GM11168 (cell line): ENCODE data around the gene SMIM41.

Experiments
- in situ Hi-C: fragments of 300-500 bp; cut with MboI; formaldehyde crosslinking; loops from one replicate; pipeline ENCODE4 v1.12.0; 2022; ENCODE audit warnings: low sequenced_read_pairs; ENCODE audit not compliant: unreplicated experiment

SMIM41 gene

DNA sequence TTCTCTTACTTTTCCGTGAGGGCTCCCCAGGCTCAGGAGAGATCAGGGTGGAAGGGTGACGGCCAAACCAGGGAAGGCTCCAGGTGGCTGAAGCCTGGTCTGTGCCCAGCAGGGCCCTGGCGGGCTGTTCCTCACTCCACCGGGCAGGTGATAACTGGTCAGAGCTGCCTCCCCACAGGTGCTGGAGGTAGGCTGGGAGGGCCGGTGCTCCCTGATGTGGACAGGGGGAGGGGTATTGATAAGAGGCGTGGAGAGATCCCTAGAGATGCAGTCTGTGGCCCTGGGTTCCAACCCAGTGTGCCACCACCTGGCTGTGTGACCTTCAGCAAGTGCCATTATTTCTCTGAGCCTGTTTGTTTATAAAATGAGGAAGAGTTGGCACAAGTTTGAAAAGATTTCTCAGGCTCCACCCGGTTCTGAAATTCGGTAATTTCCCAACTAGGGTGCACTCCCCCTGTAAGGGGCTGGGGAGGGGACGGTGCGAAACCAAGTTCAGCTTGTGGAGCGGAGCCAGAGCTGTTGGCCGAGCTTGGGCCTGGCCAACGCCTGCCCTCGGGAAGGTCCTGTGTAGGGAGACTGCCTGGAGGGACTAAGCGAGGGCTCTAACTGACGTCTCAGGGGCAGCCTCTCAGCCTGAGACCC, 29.3 kb upstream of the SMIM41 start:
- in situ Hi-C loops = no loop called here

DNA sequence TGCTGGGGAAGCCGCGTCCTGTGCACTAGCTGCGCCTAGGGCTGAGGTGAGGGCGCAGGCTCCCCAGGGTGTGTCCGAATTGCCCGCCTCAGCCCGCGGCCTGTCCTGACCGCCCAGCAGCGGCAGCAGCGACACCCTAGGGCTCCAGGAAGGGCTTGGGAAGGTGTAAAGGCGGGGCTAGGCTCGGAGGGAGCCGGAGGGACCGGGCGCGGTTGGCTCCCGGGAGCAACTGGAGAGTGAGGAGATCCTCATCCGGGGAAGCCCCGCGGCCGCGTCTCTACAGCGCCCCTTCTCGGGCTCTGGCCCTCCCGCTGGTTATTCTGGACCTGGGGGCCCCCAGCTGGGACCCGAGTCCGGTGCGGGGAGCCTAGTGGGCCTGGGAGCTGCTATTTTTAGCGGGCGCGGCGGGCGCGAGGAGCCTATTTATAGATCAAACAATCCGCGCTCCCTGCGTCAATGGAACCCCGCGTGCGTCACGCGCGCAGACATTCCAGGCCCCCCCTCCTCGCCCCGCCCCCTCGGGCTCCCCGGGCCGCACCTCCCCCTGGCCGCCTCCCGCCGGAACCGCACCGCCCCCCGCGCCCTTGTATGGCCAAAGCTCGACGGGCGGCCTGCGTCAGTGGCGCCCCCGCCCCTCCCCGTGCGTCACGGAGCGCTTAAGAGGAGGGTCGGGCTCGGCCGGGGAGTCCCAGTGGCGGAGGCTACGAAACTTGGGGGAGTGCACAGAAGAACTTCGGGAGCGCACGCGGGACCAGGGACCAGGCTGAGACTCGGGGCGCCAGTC, 28.6 kb upstream of the SMIM41 start, which contains the start of gene NR4A1:
NR4A1 (plus strand) TSS at position 685 of the 784 bp plus-strand sequence. CDS start 2,887 bp downstream, outside the sequence.
- in situ Hi-C loops = no loop called here

- in situ Hi-C loops = no loop called here
Measured at GRCh38 chr12:52052468-52053186, 26.9 kb upstream of the SMIM41 start.

DNA sequence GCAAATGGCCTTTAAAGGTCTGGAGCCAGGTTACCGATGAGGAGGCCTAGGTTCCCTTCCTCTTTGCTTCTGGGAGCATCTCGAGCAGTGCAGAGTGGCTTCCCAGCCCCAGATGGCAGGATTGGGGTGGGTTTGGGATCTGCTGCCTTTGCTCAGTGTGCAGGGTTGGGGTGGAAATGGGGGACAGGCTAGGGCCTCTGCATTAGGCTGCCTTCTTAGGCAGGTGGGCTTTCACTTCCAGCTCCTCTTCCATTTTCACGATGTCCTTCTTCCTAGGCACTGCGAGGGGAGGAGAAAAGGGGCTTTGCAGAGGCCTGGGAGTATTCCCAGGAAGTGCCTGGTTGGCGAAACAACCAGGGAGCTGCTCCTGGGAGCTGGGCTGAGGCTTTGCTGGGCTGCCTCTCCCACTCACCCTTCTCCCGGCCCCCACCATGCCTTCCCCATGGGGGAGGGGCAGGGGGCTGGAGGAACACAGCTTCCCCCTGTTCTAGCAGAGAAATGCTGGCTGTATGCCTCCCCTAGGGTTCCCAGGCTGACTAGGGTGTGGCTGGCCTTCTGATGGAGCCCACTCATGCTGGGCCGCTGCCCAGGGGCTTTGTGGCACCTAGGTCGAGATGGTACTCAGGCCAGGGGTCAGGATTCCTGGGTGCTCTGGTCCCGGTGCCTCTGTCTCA, 25.8 kb upstream of the SMIM41 start:
- in situ Hi-C loops = no loop called here

DNA sequence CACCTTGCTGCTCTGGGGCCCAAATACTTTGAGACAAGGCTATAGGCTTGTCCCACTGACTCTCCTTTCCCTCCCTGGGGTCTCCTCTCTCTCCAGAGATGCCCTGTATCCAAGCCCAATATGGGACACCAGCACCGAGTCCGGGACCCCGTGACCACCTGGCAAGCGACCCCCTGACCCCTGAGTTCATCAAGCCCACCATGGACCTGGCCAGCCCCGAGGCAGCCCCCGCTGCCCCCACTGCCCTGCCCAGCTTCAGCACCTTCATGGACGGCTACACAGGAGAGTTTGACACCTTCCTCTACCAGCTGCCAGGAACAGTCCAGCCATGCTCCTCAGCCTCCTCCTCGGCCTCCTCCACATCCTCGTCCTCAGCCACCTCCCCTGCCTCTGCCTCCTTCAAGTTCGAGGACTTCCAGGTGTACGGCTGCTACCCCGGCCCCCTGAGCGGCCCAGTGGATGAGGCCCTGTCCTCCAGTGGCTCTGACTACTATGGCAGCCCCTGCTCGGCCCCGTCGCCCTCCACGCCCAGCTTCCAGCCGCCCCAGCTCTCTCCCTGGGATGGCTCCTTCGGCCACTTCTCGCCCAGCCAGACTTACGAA, 25.2 kb upstream of the SMIM41 start:
- in situ Hi-C loops = no loop called here

GRCh38 chr12:52054833-52055730, 24.4 kb upstream of the SMIM41 start:
- in situ Hi-C loops = no loop called here

DNA sequence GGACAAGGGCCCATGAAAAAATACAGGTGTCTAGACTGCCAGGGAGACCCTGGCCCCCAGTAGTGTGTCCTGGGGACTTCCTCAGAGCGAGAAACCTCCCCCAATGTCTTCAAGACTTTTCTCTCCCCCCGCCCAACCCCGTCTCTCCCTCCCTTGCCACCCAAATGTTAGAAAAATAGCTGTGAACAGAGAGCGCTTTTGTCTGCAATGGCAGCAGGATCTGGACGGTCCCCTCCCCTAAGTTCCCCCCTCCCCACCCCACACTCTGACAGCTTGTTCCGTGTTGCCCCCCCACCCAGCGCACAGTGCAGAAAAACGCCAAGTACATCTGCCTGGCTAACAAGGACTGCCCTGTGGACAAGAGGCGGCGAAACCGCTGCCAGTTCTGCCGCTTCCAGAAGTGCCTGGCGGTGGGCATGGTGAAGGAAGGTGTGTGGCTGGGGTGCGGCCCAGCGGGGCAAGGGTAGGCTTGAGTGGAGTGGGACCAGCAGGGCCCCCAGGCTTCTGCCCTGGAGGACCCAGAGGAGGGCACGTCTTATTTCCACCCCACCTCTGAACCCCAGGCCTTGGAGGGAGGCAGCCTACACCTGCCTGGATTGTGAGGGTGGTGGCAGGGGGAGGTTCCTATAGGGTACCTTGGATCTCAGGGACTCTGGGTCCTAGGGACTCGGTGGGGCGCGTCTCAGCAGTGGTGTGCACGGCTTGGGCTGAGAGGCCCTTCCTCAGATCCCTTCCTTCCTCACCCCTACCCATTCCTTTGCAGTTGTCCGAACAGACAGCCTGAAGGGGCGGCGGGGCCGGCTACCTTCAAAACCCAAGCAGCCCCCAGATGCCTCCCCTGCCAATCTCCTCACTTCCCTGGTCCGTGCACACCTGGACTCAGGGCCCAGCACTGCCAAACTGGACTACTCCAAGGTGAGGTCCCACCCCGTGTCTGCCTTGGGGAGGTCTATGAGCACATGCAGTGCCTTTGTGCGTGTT, 23.5 kb upstream of the SMIM41 start:
- in situ Hi-C loops = no loop called here

DNA sequence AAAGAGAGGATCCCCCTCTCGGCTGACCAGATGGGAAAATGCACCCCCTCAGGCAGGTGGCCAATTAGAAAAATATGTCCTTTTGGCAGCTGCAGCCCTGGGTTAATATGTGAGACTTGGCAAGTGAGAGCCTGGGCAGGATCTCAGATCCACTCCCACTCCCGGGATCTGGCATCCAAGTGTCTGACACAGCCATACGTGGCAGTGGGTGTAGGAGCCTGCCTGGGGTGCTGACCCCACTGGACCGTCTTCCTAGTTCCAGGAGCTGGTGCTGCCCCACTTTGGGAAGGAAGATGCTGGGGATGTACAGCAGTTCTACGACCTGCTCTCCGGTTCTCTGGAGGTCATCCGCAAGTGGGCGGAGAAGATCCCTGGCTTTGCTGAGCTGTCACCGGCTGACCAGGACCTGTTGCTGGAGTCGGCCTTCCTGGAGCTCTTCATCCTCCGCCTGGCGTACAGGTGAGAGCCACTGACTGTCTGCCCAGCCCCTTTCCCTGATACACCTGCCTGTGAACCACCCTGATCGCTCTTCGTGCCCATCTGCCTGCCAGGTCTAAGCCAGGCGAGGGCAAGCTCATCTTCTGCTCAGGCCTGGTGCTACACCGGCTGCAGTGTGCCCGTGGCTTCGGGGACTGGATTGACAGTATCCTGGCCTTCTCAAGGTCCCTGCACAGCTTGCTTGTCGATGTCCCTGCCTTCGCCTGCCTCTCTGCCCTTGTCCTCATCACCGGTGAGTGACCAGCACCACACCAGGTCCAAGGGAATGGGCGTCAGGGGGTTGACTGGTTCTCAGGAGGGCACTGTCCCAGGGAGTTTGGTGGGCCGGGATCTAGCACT, 22.5 kb upstream of the SMIM41 start:
- in situ Hi-C loops = no loop called here

GRCh38 chr12:52057638-52058576, 21.6 kb upstream of the SMIM41 start:
- in situ Hi-C loops = no loop called here

DNA sequence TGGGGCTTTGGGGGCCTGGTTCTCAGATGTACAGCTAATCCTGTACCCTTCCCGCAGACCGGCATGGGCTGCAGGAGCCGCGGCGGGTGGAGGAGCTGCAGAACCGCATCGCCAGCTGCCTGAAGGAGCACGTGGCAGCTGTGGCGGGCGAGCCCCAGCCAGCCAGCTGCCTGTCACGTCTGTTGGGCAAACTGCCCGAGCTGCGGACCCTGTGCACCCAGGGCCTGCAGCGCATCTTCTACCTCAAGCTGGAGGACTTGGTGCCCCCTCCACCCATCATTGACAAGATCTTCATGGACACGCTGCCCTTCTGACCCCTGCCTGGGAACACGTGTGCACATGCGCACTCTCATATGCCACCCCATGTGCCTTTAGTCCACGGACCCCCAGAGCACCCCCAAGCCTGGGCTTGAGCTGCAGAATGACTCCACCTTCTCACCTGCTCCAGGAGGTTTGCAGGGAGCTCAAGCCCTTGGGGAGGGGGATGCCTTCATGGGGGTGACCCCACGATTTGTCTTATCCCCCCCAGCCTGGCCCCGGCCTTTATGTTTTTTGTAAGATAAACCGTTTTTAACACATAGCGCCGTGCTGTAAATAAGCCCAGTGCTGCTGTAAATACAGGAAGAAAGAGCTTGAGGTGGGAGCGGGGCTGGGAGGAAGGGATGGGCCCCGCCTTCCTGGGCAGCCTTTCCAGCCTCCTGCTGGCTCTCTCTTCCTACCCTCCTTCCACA, 20.7 kb upstream of the SMIM41 start:
- in situ Hi-C loops = no loop called here

GRCh38 chr12:52059582-52060497, 19.7 kb upstream of the SMIM41 start:
- in situ Hi-C loops = no loop called here

DNA sequence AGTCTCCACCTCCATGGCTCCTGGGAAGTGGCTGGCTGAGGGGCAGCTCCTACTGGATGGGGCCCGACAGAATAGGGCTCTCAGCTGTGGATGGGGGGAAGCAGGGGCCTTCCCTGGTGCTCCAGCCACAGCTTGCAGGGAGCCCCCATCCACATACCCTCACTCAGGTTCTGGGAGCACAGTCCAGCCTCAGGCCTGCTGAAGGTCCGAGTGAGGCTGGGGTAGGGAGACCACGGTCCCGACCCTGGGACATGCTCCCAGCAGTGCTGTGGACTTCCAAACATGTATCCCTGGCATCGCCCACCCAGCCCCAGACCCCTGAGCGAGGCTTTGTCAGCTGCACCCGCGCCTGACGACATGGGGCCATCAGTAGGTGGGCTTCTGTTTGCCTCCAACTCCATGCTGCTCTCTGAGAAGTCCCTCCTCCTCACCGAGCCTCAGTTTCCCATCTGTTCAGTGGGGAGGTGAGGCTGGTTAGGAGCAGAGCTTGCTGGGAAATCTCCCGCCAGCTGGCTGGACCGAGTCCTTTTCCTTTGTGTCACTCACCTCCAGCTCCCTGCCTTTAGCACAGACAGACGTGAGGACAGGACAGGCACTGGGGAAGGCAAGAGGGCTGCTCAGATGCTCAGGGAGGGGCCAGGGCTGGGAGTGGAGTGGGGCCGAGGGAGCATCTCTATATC, 18.9 kb upstream of the SMIM41 start:
- in situ Hi-C loops = no loop called here

DNA sequence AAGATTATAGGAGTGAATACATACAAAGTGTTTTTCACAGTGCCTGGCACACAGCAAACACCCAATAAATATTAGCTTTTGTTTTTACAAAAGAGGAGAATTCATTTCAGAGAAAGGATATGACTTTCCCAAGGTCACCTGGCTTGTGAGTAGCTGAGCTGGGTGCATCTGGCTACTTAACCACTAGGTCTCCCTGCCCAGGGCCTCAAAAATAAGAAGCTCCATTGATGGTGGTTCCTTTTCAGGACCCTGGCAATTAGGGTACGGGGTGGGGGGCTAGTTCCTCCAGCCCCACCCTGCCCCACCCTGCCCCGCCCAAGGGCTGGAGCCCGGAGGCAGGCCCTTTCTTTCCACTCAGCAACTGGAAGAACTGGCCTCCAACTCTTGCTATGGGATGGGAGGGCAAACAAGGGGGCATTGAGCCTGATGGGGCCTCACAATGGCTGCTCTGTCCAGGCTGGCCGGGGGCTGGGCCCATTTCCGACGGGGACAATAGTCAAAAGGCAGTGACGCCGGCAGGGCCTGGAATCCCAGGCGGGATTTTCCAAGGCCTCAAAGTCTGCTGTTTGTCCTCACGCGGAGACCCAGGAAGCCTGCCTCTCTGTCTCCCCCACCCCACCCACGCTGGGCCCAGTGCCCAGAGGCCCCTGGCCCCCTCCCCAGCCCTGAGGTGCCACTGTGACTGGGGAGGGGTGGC, 17.9 kb upstream of the SMIM41 start:
- in situ Hi-C loops = no loop called here
